Measurements from ENCODE around the gene SLC16A1.
"Not testable (repeated sequence)": the region's sequence is repeated elsewhere in the genome, so short reads cannot be mapped to it uniquely, and the experiment has no call there.

The SLC16A1 gene, protein sequence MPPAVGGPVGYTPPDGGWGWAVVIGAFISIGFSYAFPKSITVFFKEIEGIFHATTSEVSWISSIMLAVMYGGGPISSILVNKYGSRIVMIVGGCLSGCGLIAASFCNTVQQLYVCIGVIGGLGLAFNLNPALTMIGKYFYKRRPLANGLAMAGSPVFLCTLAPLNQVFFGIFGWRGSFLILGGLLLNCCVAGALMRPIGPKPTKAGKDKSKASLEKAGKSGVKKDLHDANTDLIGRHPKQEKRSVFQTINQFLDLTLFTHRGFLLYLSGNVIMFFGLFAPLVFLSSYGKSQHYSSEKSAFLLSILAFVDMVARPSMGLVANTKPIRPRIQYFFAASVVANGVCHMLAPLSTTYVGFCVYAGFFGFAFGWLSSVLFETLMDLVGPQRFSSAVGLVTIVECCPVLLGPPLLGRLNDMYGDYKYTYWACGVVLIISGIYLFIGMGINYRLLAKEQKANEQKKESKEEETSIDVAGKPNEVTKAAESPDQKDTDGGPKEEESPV

GRCh38 chr1:112955773-112956543 lies at the start of gene SLC16A1:
Gene SLC16A1, minus strand, starts transcription at chr1:112956196. Its CDS starts 26,888 bp downstream, at chr1:112929308.
- no peak for FAIRE-seq

- FAIRE-seq: no peak
Measured at GRCh38 chr1:113003751-113004690, 48.0 kb upstream of the SLC16A1 start.

GRCh38 chr1:113002297-113002696 lies 46.3 kb upstream of the SLC16A1 start:
- FAIRE-seq: no peak

DNA sequence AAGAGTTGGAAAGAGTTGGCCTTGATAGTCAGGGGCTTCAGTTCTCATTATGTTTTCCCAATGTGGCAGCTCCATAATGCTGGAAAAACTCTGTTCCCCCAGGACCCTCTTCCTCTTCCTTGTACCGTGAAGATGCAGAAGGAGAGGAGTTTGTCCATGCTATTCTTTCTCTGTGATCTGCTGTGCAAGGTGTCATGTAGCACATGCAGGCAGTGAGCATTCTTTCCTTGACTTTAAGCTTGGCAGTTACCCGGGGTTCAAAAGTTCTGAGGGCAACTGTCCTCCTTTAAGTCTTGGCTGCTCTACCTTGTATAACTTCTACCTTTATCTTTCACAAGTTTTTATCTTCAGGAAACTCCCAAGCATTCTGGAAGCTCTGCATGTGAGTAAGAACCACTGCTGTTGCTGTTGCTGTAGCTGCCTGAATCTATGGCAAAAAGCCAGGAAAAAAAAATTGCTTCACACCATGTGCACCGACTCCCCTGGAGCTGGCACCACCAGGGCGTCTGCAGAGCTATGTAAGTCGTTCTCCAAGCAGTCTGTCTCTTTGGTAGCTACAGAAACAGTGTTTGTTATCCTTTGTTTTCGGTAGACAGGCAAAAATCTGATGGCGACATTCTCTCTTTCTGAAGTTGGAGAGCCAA lies 42.7 kb upstream of the SLC16A1 start:
- no peak for FAIRE-seq

DNA sequence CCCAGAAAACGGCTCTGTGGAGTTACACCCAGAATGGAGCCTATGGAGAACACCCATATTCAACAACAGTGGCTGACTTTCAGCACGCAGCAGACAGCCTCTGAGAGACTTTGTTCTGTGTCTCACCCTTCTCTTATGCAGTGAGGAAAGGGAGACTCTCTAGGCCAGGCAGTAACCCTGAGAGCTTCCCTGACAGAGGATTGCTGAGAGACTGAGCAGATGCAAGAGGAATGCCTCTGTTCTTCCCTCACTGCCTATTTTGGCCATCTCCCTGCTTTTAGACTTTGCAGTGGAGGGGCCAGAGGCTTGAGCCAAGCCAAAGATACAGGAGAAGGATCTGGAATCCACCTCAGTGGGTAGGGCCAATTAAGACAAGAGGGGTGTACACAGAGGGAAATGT lies 41.8 kb upstream of the SLC16A1 start:
- FAIRE-seq: no peak

GRCh38 chr1:112995890-112996289 lies 39.9 kb upstream of the SLC16A1 start:
- FAIRE-seq: no peak

DNA sequence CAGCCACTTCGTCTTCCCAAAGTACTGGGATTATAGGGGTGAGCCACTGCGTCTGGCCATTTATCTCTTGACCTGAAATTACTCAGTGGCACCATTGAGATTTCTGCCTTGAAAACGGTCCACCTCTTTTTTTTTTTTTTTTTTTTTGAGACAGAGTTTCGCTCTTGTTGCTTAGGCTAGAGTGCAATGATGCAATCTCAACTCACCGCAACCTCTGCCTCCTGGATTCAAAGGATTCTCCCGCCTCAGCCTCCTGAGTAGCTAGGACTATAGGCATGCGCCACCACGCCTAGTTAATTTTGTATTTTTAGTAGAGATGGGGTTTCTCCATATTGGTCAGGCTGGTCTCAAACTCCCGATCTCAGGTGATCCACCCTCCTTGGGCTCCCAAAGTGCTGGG lies 39.0 kb upstream of the SLC16A1 start:
- FAIRE-seq: not testable (repeated sequence)

- FAIRE-seq: no peak
Measured at GRCh38 chr1:112992780-112993179, 36.8 kb upstream of the SLC16A1 start.

GRCh38 chr1:112991402-112992120 lies 35.6 kb upstream of the SLC16A1 start:
- no peak for FAIRE-seq

GRCh38 chr1:112990271-112990670 lies 34.3 kb upstream of the SLC16A1 start:
- FAIRE-seq: no peak

GRCh38 chr1:112988367-112988766 lies 32.4 kb upstream of the SLC16A1 start:
- FAIRE-seq: no peak

- no peak for FAIRE-seq
Measured at GRCh38 chr1:112985123-112985522, 29.1 kb upstream of the SLC16A1 start.

DNA sequence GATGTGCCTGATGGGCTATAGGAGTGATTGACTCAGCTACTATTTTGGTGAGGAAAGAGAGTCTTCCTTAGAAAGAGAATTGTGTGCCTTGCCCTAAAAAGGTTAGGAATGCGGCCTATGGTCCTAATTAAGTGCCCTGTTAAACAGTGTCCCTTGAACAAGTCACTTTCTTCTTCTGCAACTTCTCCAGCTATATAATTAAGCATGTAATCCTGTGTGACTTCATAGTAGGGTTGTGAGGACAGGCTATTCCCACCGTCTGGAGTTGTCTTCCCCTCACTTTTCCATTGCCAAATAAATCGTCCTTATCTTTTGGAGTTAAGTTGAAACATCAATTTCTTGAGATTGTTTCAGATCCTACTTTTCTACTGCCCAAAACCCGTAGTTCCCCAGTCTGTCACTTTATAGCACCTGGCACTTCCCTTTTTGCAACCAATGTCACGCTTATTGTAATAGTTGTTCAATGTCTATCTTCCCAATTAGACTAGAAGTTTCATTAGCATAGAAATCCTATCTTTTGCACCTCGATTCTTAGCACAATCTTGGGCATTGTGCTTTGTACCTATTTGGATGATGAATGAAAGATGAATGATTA lies 27.6 kb upstream of the SLC16A1 start:
- FAIRE-seq: no peak

- no peak for FAIRE-seq
Measured at GRCh38 chr1:112982853-112983536, 27.0 kb upstream of the SLC16A1 start.

DNA sequence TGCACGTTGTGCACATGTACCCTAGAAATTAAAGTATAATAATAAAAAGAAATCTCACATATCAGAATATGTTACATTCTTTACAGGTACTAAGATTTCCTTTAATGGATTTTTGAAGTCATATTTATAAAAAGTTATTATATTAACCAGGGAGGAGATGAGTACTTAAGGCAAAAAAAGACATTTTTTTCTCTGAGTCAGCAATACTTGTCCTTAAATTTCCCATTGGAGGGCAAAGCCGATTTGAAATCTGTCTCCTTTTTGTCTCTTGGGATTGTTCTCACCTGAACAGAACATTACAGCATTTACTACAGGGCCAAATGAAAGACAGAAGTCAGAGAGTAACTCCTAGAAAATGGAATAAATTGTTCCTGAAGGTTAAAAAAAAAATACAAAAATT lies 26.3 kb upstream of the SLC16A1 start:
- no peak for FAIRE-seq

- FAIRE-seq: not testable (repeated sequence)
Measured at GRCh38 chr1:112981834-112982233, 25.8 kb upstream of the SLC16A1 start.

DNA sequence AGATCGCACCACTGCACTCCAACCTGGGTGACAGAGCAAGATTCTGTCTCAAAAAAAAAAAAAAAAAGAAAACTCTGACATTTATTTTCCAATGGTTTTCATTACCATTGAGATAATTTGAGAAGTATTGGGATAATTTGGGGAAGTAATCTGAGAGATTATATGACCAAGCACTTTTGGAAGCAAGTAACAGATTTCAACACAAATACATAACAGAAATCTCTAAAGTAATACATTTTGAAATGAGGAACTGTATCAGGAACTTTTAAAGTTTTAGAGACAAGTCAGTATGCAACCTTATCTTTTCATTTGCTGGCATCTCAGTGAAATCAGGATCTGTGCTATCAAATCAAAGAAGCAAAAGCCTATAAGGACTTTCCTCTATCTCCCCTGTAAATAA lies 25.4 kb upstream of the SLC16A1 start:
- no peak for FAIRE-seq

DNA sequence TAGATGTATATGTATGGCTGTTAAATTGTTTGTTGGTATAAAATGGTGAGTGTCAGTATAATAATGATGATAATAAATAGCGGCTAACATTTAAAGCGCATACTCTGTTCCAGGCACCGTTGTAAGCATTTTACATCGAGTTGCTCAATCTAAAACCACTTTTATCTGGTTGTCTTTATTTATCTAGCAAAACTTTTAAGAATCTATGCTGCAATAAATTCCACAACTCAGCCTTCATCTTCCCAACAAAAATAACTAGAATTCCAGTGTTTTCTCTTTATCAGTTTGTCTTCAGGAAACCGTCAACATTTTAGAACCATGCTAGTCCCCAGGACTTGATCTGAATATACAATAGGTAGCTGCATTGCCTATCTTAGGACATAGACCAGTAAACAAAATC lies 19.3 kb upstream of the SLC16A1 start:
- FAIRE-seq: no peak

GRCh38 chr1:112974646-112975045 lies 18.6 kb upstream of the SLC16A1 start:
- FAIRE-seq: no peak

GRCh38 chr1:112973788-112974187 lies 17.8 kb upstream of the SLC16A1 start:
- no peak for FAIRE-seq

All from colon (tissue), 2 donors.